ENCODE results near the gene LPP.
"Not testable (repeated sequence)": the region's sequence is repeated elsewhere in the genome, so short reads cannot be mapped to it uniquely, and the experiment has no call there.

Gene LPP

DNA sequence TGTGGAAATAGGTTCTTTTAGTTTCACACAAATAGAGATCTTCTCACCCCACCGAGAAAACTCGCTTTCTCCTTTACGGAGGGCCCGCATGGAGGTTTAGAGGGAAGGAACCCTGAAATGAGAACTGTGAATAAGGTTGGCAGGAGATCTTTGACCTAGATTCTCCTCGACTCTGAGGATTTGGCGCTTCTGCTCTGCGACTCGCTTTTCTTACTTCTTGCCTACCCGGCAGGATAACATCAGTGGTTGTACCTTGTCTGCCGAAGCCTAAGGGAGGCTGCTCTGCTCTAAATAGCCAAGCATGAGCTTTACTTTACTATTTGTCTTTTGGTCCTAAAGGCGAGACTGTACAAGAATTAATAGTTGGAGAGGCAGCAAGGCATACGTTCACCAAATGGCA, 544.5 kb downstream of the LPP start:
- DNase-seq: no peak
- TF ChIP-seq, protein P1, sequence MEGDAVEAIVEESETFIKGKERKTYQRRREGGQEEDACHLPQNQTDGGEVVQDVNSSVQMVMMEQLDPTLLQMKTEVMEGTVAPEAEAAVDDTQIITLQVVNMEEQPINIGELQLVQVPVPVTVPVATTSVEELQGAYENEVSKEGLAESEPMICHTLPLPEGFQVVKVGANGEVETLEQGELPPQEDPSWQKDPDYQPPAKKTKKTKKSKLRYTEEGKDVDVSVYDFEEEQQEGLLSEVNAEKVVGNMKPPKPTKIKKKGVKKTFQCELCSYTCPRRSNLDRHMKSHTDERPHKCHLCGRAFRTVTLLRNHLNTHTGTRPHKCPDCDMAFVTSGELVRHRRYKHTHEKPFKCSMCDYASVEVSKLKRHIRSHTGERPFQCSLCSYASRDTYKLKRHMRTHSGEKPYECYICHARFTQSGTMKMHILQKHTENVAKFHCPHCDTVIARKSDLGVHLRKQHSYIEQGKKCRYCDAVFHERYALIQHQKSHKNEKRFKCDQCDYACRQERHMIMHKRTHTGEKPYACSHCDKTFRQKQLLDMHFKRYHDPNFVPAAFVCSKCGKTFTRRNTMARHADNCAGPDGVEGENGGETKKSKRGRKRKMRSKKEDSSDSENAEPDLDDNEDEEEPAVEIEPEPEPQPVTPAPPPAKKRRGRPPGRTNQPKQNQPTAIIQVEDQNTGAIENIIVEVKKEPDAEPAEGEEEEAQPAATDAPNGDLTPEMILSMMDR (IDR thresholded peaks at IDR 0.05; ENCODE audit: low read depth, low read length): no peak
- H3K4me3 ChIP-seq (ENCODE audit: low read depth, low read length): no peak overlapping the region
- no peaks in the 10 kb centered on the region for H3K4me1 ChIP-seq
- H3K27me3 ChIP-seq: peaks cover 5% of the 10 kb centered on the region; the same call in 1 of the 2 replicates
- no peaks in the 10 kb centered on the region for H3K36me3 ChIP-seq
- no peaks in the 10 kb centered on the region for H3K9me3 ChIP-seq

DNA sequence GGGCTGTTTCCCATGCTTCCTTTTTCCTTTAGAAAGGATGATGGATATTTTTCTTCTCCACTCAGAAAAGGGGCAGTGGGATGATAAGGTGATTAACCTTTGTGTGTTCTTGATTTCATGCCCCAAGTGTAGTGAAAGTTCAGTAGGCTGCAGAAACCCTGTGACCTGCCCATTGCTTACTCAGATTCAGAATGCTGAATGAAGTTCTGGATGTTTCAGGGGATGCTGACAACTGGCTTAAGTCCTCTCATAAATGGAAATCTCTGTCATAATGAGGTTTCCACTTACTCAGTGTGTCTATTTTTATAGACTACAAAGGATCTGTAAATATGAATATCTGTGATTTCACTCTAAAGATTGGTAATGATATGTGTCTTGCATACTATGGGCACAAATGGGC, 546.5 kb downstream of the LPP start:
- peaks cover 5% of the 10 kb centered on the region; the same call in 1 of the 2 replicates for H3K27me3 ChIP-seq
- no peaks in the 10 kb centered on the region for H3K36me3 ChIP-seq
- TF ChIP-seq, protein P1 (IDR thresholded peaks at IDR 0.05; ENCODE audit: low read depth, low read length): no peak
- H3K4me3 ChIP-seq (ENCODE audit: low read depth, low read length): no peak overlapping the region
- no peak for DNase-seq
- H3K9me3 ChIP-seq: no peaks in the 10 kb centered on the region
- H3K4me1 ChIP-seq: no peaks in the 10 kb centered on the region

DNA sequence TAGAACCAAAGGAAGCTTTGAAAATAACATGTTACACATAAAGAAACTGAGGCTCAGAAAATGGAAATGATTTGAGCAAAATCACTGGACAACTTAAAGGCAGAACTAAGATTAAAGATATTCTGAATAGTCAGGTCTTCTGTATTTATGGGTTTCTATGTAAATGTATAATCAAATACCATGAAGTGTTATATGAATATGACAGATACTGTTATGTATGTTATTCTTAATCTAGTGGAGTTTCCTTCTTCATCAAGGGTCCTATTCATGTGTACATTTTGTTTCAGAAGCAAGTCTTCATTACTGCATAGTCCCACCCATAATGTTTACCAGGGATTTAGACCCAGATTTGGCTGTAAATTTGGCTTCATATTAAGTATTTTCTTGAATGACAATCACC, 547.0 kb downstream of the LPP start:
- no peaks in the 10 kb centered on the region for H3K4me1 ChIP-seq
- TF ChIP-seq, protein P1 (IDR thresholded peaks at IDR 0.05; ENCODE audit: low read depth, low read length): no peak
- H3K9me3 ChIP-seq: no peaks in the 10 kb centered on the region
- DNase-seq: no peak
- no peaks in the 10 kb centered on the region for H3K36me3 ChIP-seq
- no peak overlapping the region for H3K4me3 ChIP-seq (ENCODE audit: low read depth, low read length)
- peaks cover 5% of the 10 kb centered on the region; the same call in 1 of the 2 replicates for H3K27me3 ChIP-seq

DNA sequence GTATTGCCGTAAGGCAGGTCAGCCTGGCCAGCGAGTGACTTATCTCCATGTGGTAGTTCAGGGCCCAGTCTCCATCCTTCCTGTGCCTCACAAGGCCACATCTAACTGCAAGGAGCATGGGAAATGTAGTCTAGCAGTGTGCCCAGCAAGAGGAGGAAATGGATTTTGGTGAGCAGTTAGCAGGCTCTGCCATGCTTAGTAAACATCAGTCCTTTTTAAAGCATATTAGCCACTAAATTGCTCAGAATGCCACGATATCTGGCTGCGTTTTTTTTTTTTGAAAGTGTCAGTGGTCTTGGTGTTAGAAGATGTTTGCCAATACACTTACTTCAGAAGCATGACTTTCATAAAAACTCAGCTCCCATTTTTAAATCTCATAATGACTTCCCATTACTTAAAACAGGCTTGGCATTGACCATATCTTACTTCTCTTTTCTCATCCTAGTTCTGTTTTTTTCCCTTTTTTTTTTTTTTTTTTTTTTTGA, 547.6 kb downstream of the LPP start:
- Histone ChIP-seq H3K4me3 (ENCODE audit: low read depth, low read length) (no peak overlapping the region), H3K36me3 (no peaks in the 10 kb centered on the region), H3K9me3 (no peaks in the 10 kb centered on the region), H3K27me3 (peaks cover 5% of the 10 kb centered on the region; the same call in 1 of the 2 replicates), H3K4me1 (no peaks in the 10 kb centered on the region)
- DNase-seq: no peak
- TF ChIP-seq, protein P1 (IDR thresholded peaks at IDR 0.05; ENCODE audit: low read depth, low read length): no peak

DNA sequence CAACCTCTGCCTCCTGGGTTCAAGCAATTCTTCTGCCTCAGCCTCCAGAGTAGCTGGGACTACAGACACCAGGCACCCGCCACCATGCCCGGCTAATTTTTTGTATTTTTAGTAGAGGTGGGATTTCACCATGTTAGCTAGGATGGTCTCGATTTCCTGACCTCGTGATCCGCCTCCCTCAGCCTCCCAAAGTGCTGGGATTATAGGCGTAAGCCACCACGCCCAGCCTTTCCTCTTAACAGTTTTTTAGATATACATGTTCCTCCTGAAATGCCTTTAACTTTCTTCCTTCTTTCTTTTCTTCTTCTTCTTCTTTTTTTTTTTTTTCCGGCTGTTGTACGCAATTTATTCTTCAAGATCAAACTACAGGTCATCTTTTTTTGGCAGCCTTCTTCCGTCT, 548.1 kb downstream of the LPP start:
- H3K9me3 ChIP-seq; DNase-seq; H3K4me3 ChIP-seq (ENCODE audit: low read depth, low read length); H3K4me1 ChIP-seq; H3K27me3 ChIP-seq; H3K36me3 ChIP-seq: not testable (repeated sequence)

DNA sequence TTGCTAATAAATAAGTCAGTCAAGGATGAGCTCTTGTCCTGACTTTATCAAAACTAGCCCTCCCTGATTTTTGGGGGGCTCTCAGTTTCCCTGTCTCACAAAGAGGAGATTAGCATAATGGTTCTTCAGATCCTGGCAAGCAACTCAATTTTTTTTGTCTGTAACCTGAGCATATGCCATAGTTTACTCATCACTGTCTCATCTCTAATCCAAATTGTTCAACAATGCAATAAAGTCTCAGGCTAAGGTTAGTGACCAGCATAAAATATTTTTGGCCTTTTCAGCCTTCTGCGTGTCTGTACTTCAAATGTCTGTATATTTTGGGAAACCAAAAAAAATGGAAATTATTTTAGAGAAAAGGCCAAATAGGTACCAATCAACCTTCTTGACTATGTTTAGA, 552.2 kb downstream of the LPP start:
- no peaks in the 10 kb centered on the region for H3K27me3 ChIP-seq
- no peak overlapping the region for H3K4me3 ChIP-seq (ENCODE audit: low read depth, low read length)
- TF ChIP-seq, protein P1 (IDR thresholded peaks at IDR 0.05; ENCODE audit: low read depth, low read length): no peak
- no peak for DNase-seq
- no peaks in the 10 kb centered on the region for H3K9me3 ChIP-seq
- no peaks in the 10 kb centered on the region for H3K4me1 ChIP-seq
- no peaks in the 10 kb centered on the region for H3K36me3 ChIP-seq

DNA sequence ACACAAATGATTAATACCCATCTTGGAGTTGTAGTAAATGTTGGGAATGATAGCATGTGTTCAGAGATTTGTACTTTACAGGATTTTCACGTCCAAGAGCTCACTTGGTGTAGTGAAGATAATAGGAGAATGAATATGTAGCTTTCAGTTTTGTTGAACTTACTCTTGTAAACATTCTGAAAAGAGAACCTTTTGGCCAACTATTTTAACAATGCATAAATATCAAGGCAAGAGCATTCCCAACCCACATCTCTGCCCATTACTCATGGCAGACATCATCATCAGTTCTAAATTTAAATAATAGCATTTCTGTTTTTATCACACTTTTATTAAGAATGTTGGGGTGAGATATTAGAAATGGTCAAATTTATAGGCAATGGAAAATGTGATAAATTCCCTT, 552.6 kb downstream of the LPP start:
- DNase-seq: no peak
- Histone ChIP-seq H3K4me3 (ENCODE audit: low read depth, low read length) (no peak overlapping the region), H3K9me3 (no peaks in the 10 kb centered on the region), H3K27me3 (no peaks in the 10 kb centered on the region), H3K36me3 (no peaks in the 10 kb centered on the region), H3K4me1 (no peaks in the 10 kb centered on the region)
- TF ChIP-seq, protein P1 (IDR thresholded peaks at IDR 0.05; ENCODE audit: low read depth, low read length): no peak

Data from BE2C (cell line).